ENCODE results near the gene PYGB.

The PYGB gene

GRCh38 chr20:25276533-25277050, 28.7 kb downstream of the PYGB start:
- in situ Hi-C loops (cut with HindIII; ENCODE audit: low pct_ligation_motif_present, low sequenced_read_pairs), result no loop called here
- H3K4me3 ChIP-seq (ENCODE audit: low read depth, low read length), result no peak overlapping the region
- H3K27me3 ChIP-seq (replicated peaks), result no peaks in the 10 kb centered on the region
- H3K27ac ChIP-seq, result no peak overlapping the region
- TF ChIP-seq CTCF (IDR thresholded peaks at IDR 0.05; ENCODE audit: low read depth, low read length, missing control alignments), result no peak
- H3K36me3 ChIP-seq (replicated peaks), result peaks cover 93% of the 10 kb centered on the region
- no peak for DNase-seq

GRCh38 chr20:25277051-25277801, 29.3 kb downstream of the PYGB start:
- H3K27me3 ChIP-seq (replicated peaks), result no peaks in the 10 kb centered on the region
- in situ Hi-C loops (cut with HindIII; ENCODE audit: low pct_ligation_motif_present, low sequenced_read_pairs), result no loop called here
- no peak for TF ChIP-seq CTCF (IDR thresholded peaks at IDR 0.05; ENCODE audit: low read depth, low read length, missing control alignments)
- DNase-seq, result no peak
- peaks cover 93% of the 10 kb centered on the region for H3K36me3 ChIP-seq (replicated peaks)
- H3K4me3 ChIP-seq (ENCODE audit: low read depth, low read length), result no peak overlapping the region
- H3K27ac ChIP-seq, result no peak overlapping the region

- in situ Hi-C loops (cut with HindIII; ENCODE audit: low pct_ligation_motif_present, low sequenced_read_pairs), result no loop called here
- Histone ChIP-seq H3K4me3 (ENCODE audit: low read depth, low read length) (no peak overlapping the region), H3K27me3 (replicated peaks) (no peaks in the 10 kb centered on the region), H3K27ac (no peak overlapping the region), H3K36me3 (replicated peaks) (peaks cover 93% of the 10 kb centered on the region)
- TF ChIP-seq CTCF (IDR thresholded peaks at IDR 0.05; ENCODE audit: low read depth, low read length, missing control alignments), result no peak
- DNase-seq, result no peak
Measured at GRCh38 chr20:25277941-25278521, 30.1 kb downstream of the PYGB start.

GRCh38 chr20:25278636-25279361, 30.9 kb downstream of the PYGB start:
- Histone ChIP-seq H3K36me3 (replicated peaks) (peaks cover 94% of the 10 kb centered on the region), H3K27me3 (replicated peaks) (no peaks in the 10 kb centered on the region), H3K27ac (no peak overlapping the region), H3K4me3 (ENCODE audit: low read depth, low read length) (no peak overlapping the region)
- TF ChIP-seq CTCF (IDR thresholded peaks at IDR 0.05; ENCODE audit: low read depth, low read length, missing control alignments), result no peak
- in situ Hi-C loops (cut with HindIII; ENCODE audit: low pct_ligation_motif_present, low sequenced_read_pairs), result no loop called here
- DNase-seq, result no peak

- in situ Hi-C loops (cut with HindIII; ENCODE audit: low pct_ligation_motif_present, low sequenced_read_pairs), result no loop called here
- no peak overlapping the region for H3K4me3 ChIP-seq (ENCODE audit: low read depth, low read length)
- no peak for DNase-seq
- H3K27me3 ChIP-seq (replicated peaks), result no peaks in the 10 kb centered on the region
- no peak overlapping the region for H3K27ac ChIP-seq
- peaks cover 94% of the 10 kb centered on the region for H3K36me3 ChIP-seq (replicated peaks)
- TF ChIP-seq CTCF (IDR thresholded peaks at IDR 0.05; ENCODE audit: low read depth, low read length, missing control alignments), result no peak
Measured at GRCh38 chr20:25279403-25279802, 31.5 kb downstream of the PYGB start.

Measured in brain microvascular endothelial cell (primary cell).